ENCODE results near the gene AATF.

GRCh38 chr17:37106049-37106448 is 157.3 kb downstream of the AATF start:
- TF ChIP-seq POLR2A (IDR thresholded peaks at IDR 0.05) = no peak
- TF ChIP-seq, protein P1, sequence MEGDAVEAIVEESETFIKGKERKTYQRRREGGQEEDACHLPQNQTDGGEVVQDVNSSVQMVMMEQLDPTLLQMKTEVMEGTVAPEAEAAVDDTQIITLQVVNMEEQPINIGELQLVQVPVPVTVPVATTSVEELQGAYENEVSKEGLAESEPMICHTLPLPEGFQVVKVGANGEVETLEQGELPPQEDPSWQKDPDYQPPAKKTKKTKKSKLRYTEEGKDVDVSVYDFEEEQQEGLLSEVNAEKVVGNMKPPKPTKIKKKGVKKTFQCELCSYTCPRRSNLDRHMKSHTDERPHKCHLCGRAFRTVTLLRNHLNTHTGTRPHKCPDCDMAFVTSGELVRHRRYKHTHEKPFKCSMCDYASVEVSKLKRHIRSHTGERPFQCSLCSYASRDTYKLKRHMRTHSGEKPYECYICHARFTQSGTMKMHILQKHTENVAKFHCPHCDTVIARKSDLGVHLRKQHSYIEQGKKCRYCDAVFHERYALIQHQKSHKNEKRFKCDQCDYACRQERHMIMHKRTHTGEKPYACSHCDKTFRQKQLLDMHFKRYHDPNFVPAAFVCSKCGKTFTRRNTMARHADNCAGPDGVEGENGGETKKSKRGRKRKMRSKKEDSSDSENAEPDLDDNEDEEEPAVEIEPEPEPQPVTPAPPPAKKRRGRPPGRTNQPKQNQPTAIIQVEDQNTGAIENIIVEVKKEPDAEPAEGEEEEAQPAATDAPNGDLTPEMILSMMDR (IDR thresholded peaks at IDR 0.05) = no peak
- TF ChIP-seq POLR2AphosphoS5 (IDR thresholded peaks at IDR 0.05; ENCODE audit: insufficient read depth in 1 of 2, low read depth in 1 of 2) = no peak
